ENCODE measurements around the gene GPC5.
"Not testable (repeated sequence)": the region's sequence is repeated elsewhere in the genome, so short reads cannot be mapped to it uniquely, and the experiment has no call there.

The GPC5 gene

DNA sequence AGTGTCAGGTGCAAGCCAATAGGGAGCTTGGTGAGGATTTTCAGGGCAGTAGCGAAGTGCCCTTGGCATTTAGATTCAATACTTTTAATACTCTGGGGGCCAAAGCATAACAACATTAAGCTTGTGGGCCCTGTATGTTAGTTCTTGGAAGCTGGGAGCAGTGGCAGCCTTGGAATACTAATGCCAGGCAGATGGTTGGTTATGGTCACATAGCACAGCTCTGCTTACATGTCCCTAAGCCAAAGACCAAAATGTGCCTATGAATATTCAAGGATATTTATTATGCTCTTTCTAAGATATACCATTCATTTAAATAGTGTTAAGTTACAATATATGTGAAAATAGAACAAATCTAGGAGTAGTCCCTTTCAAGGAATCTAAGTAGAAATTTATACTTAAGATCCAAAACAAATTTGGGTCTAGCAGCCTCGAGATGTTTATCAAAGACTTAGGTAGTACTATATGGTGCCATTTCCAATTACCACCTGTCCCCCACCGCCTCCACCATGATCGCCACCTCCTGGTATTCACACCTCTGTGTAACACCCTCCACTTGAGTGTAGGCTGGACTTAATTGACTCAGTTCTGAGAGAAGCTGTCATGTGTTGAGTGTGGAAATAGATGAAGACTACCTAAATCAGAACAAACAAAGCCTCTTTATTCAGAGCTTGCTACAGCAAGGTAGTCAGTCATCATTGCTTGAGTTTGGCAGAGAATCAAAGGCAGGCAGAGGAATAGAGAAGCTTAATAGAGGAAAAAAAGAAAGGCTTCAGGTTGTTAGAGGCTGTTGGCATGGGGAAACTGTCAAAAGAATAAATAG is 261.0 kb downstream of the GPC5 start:
- no peak for FAIRE-seq

GRCh38 chr13:91660076-91660415 is 261.6 kb downstream of the GPC5 start:
- FAIRE-seq: no peak

DNA sequence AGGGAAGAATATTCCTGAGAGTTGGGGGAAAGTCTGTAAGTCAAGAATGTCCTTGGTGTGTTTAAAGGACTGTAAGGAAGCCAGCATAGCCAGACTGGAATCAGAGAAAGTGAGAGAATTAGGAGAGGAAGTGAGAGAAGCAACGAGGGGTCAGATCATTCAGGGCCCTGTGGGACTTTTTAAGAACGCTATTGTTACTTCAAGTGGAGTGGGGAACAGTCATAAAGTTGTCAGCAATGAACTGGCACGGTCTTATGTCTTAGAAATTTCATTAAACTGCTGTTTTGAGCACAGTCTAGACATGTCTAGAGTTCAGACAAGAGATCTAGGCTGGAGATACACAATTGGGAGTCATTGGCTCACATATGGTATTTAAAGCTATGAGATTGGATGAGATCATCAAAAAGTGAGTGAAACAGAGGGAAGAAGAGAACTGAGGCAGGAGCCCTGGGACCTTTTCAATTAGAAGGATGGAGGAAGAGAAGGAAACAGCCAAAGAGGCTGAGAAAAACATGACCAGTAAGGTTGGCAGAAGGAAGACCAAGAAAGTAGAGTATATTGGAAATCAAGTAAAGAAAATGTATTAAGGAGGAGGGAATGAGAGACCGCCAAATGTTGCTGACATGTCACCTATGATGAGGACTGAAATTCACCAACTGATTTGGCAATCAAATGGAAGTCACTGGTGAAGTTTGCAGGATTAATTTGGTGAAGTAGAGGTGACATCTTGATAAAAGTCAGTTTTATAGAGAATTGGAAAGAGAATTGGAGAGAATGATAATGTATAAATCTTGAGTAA is 263.5 kb downstream of the GPC5 start:
- FAIRE-seq: no peak

DNA sequence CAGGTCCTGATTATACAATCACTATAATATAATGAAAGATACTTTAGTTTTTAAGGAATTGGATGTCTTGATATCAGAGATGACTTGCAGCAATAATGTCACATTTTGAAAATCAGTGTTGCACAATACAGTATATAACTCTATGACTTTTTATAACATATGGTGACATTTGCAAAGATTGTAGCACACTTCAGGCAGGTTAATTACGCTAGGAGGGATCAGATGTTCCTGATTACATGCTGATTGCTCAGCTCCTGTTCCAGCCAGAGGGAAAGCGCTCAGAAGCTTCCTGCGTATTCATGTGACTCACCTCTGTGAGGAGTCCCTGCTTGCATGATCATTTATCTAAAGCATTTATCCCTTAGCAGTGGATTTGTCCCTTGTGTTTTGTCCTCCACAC is 265.6 kb downstream of the GPC5 start:
- FAIRE-seq: no peak

DNA sequence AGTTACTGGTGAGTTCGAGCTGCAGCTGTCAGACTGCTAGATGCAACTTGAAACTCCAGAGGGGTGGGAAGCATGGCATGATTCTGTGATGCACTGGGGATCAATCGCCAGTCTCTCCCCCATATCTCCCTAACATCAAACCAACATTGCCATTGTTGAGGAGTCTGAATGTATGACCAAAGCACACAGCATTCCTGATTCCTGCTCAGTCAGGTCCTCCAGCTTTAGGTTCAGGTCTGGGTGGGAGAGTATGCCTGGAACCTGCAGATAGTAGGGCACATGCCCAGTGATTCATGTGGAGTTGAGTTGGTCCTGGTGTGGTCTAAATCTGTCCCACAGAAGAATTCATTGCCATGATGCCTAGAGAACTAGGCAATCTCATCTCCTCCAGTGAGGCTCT is 269.1 kb downstream of the GPC5 start:
- no peak for FAIRE-seq

DNA sequence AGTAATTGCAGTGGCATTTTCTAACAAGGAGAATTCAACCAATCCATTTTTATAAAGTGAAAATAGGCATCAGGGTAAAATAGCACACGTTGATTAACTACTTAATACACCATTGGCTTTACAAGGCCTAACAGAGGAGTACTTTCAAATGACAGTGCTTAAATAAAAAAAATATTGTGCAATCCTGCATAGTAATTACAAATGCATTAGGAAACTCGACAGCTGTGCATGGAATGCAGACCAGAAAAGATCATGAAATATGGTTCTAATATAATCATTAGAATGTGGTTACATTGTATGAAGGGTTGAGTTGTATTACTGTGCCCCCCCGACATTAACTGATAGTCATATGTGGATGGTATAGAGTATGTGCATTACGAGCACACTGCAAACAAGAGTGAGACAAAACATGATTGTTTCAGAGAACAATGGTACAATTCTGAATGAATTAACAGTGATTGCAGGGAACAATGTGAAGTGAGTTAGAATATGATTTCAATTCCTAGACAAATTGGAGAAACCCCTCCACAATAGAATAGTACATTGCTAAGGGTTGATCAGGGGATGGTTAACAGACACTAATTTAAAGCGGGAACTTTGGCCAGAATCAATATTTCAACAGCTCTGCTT is 270.6 kb downstream of the GPC5 start:
- FAIRE-seq: no peak

DNA sequence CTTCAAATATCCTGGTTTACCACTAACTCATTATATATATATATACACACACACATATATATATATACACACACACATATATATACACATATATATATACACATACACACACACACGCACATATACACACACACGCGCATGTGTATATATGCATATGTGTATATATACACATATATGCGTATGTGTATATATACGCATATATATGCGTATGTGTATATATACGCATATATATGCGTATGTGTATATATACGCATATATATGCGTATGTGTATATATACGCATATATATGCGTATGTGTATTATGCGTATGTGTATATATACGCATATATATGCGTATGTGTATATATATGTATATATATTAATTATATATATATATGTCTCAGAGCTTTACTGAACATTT is 275.9 kb downstream of the GPC5 start:
- not testable (repeated sequence) for FAIRE-seq

DNA sequence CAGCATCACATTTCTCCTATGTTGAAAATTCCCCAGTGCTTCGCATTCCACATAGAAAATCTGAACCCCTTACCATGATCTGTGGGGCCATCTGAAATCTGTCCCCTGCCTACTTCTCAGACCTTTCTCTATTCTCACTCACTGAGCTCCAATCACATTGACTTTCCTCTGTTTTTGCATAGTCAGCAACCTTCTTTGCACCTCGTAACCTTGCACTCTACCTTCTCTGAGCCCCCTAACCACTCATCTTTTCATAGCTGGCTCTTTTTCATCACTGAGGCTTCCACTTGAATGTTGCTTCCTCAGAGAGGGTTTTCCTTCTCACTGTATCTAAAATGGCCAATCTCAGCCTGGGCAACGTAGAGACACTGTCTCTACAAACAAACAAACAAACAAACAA is 286.3 kb downstream of the GPC5 start:
- no peak for FAIRE-seq

DNA sequence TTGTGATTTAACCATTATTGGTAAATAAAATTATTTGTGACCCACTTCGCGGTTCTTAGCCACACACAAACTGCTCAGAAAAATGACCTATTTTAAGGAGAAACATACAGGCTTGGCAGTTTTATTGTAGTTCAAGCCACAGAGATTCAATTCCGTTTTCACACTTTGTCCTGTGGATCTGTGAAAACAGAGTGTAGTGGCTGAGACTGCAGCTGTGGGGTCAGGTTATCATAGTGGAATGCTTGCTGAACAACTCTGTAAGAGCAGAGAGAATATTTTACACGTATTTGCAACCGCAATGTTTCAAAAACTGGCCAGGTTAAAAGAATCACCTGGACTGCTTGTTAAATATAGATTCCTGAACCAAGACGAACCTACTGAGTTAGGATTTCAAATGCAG is 292.5 kb downstream of the GPC5 start:
- FAIRE-seq: no peak

DNA sequence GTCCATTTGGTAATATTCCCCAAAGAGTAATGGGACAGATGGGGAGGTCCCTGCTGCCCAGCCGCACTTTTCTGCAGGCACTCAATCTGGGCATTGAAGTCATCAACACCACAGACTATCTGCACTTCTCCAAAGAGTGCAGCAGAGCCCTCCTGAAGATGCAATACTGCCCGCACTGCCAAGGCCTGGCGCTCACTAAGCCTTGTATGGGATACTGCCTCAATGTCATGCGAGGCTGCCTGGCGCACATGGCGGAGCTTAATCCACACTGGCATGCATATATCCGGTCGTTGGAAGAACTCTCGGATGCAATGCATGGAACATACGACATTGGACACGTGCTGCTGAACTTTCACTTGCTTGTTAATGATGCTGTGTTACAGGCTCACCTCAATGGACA is 295.0 kb downstream of the GPC5 start:
- FAIRE-seq: no peak

GRCh38 chr13:91698308-91698707 is 299.9 kb downstream of the GPC5 start:
- no peak for FAIRE-seq

GRCh38 chr13:91698767-91699166 is 300.3 kb downstream of the GPC5 start:
- no peak for FAIRE-seq

- no peak for FAIRE-seq
These were observed 301.4 kb downstream of the GPC5 start for GRCh38 chr13:91699863-91700262.

GRCh38 chr13:91701975-91702374 is 303.6 kb downstream of the GPC5 start:
- no peak for FAIRE-seq

DNA sequence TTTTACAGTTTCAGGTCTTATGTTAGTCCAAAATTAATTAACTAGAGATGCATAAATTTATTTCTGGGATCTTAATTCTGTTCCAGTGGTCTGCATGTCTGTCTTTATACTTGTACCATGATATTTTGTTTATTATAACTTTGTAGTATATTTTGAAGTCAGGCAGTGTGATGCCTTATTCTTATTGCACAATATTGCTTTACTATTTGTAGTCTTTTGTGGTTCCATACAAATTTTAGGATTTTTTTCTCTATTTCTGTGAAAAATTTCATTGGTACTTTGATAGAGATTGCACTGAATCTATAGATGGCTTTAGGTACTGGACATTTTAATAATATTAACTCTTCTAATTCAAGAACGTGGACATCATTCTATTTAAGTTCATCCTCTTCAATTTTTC is 304.0 kb downstream of the GPC5 start:
- FAIRE-seq: no peak

- FAIRE-seq: no peak
These were observed 306.0 kb downstream of the GPC5 start for GRCh38 chr13:91704398-91704797.

GRCh38 chr13:91708558-91708957 is 310.1 kb downstream of the GPC5 start:
- FAIRE-seq: no peak

DNA sequence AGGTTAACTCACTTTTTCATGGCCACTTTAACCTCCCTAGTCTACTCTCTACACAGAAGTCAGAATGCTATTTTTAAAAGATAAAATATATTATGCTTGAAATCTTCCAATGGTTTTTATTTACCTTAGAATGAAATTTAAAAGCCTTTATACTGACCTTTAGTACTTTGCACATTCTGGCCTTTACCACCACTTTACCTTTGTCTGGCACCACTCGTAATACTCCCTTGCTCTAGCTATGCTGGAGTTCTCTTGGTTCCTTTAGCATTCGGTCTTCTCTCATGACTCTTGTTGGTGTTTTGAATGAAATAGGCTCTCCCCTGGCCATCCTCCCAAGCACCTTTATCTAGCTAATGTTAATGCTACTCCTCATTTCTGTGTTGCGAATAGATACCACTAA is 310.8 kb downstream of the GPC5 start:
- FAIRE-seq: no peak

- no peak for FAIRE-seq
These were observed 312.3 kb downstream of the GPC5 start for GRCh38 chr13:91710733-91711132.

DNA sequence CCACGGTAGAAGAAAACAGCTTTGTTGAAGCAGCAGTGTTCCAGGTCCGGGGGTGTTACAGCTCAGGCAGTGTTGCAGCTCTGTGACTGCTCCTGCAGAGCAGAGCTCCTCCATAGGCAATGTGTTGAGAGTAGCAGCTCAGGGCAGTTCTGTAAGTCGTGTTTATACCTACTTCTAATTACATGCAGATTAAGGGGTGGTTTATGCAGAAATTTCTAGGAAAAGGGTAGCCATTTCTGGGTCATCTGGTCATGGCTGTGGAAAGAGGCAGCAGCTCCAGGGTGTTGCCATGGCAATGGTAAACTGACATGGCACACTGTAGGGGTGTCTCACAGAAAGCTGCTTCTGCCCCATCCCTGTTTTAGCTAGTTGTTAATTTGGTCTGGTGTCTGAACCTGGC is 316.4 kb downstream of the GPC5 start:
- no peak for FAIRE-seq

- FAIRE-seq: no peak
These were observed 318.1 kb downstream of the GPC5 start for GRCh38 chr13:91716436-91717065.

- no peak for FAIRE-seq
These were observed 320.6 kb downstream of the GPC5 start for GRCh38 chr13:91719033-91719432.

DNA sequence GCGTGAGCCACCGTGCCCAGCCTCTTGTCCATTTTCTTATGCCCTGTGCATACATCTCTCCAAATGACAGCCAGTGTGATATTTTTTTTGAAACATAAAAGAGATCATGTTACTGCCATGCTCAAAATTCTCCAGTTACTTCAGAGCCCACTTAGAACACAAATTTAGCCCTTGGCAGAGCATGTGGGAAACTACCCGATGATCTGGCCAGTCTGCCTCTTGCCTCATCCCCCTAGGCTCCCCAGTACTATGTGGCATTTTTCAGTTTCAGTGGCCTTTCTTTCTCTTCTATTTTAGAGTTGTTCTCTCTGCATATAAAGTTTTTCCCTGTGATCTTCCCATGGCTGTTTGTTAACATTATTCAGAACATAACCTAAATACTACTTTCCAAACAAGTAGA is 323.0 kb downstream of the GPC5 start:
- FAIRE-seq: no peak
